DMS153 (cell line): ENCODE data around the gene PRKD1.
A peak's percentile ranks its signal among the peaks of the same experiment; 100 is the strongest.
"Not testable (repeated sequence)": the region's sequence is repeated elsewhere in the genome, so short reads cannot be mapped to it uniquely, and the experiment has no call there.

Experiments used
- DNase-seq: peaks from one replicate; lab custom pipeline; 2025; lab: John Stamatoyannopoulos, UW

The PRKD1 gene

DNA sequence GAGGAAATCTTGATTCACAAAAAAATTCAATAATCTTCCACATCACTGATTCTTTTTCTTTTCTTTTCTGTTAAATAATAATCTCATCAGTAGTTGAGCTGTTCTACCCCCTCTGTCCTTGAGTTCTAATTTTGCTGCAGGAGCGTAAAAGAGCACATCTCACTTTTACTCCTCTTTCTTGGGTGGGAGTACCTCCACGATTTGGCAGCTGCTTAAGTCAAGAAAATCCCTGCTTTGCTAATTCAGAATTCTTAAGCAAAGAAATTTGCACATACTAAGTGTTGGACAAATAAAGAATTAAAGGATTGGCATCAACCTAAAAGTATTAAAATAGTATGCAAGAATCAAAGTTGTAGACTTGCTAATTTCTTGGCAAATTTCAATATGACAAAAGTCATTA is 128.8 kb downstream of the PRKD1 start:
- no peak for DNase-seq

DNA sequence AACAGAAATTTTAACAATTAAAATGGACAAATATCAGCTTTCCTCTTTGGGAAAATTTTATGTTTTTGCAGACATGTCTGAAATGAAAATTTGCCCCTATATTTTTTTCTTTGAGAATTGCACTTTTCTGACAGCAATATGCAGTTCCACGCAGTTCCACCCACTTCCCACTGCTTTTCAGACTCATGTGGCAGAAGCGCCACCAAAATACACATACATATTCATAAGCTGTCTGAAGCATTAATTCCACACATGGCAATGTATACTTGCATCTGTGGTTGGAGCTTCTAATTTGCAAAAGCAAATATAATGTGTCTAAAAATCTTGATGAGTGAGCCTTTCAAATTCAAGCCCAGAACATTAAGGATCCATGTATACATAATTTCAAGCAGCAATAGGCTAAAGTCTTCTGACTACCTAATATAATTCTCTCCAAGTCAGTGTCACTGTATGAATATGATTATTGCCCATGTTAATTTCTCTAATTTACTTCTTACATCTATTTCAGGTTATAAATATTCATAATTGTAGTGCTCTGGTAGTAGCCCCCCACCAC is 129.5 kb downstream of the PRKD1 start:
- no peak for DNase-seq

DNA sequence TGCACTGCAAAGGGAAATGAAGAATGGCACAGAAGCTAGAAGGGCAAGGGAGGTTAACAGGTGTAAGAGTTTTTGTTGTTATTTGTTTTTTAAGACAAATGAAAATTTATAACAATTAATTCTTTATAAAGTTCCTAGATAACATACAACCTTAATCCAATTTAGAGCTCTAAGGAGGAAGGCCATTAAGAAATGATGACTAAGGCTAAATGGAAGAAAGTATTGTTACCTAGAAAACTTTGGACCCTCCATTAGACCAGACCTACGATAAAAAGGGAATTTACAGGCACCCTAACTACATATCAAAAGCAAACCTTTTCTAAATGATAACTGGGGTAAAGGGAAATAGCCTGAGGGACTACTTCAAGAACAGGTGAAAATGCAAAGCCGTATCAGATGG is 130.8 kb downstream of the PRKD1 start:
- DNase-seq, result no peak

- DNase-seq, result no peak
Observed at GRCh38 chr14:29789475-29789874, 138.2 kb downstream of the PRKD1 start.

- DNase-seq, result no peak
Observed at GRCh38 chr14:29788093-29788492, 139.6 kb downstream of the PRKD1 start.

DNA sequence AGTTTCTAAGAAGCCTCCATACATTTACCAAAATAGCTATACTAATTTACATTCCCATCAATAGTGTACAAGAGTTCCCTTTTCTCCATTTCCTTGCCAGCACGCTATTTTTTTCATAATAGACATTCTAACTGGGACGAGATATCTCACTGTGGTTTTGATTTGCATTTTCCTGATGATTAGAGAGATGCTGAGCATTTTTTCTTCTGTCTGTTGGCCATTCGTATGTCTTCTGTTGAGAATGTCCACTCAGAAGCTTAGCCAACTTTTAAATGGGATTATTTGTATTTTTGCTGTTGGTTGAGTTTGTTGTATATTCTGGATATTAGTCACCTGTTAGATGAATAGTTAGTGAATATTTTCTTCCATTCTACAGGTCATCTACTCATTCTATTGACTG is 144.1 kb downstream of the PRKD1 start:
- DNase-seq, result no peak

DNA sequence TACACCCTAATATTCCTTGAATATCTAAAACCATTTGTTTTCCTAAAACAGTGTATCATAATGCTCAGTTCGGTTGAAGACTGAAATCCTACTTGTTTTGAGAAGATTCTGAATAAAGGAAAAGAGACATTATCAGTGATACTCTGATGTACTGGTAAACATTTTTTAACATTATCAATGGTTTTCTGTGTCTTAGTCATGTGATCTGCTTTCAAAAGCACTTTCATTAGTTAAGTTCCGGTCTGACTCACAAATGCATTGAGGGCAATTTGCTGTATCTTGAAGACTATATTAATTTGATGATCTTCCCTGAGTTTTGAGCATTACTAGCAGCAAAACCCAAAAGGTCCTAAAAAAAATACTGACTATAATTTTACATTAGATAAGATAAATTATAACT is 145.6 kb downstream of the PRKD1 start:
- DNase-seq, result no peak

GRCh38 chr14:29777142-29777541 is 150.5 kb downstream of the PRKD1 start:
- not testable (repeated sequence) for DNase-seq

GRCh38 chr14:29773990-29774389 is 153.7 kb downstream of the PRKD1 start:
- DNase-seq, result peak; percentile 94

DNA sequence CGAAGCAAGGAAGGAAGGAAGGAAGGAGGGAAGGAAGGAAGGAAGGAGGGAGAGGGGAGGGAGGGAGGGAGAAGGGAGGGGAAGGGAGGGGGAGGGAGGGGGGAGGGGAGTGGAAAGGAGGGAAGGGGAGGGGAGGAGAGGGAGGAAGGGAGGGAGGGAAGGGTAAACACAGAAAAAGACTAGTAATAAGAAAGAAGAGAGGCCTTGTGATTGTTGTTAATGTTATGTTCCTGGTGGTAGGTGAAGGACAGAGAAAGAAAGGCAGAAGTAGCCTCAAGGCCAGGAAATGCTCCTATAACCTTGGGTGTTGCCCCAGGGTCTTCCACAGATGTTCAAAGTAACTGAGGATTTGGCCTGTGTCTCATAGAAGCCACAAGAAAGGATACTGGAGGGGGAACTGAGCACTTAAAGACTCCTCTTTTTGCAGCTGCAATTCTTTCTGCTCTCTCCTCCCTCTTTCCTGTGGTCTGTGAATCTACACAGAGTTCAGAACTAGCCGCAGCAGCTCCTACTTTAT is 164.2 kb downstream of the PRKD1 start:
- no peak for DNase-seq

GRCh38 chr14:29759521-29760340 is 167.9 kb downstream of the PRKD1 start:
- DNase-seq, result no peak

DNA sequence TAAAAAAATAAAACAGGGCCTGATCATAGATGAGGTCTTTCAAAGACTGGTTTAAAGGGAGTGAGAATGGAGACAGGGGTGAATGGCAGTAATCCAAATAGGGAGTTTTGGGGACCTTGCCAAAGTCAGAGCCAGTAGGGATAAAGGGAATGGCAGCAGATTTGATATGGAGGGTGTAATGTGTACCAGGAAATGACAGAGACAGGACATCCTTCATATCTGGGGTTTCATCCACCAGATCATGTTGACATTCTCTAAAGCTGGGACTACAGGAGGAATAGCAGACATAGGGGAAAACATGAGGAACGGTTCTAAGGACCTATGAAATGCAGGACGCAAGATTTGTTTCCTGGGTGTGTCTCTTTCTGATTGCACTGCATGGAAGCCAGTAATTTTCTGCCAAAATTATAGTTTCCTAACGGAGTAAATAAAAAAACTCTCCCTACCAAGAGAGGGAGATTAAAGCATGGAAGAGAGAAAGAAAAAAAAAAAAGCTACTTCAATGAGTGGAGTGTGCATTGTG is 169.9 kb downstream of the PRKD1 start:
- no peak for DNase-seq

GRCh38 chr14:29757188-29757680 is 170.4 kb downstream of the PRKD1 start:
- DNase-seq, result no peak

DNA sequence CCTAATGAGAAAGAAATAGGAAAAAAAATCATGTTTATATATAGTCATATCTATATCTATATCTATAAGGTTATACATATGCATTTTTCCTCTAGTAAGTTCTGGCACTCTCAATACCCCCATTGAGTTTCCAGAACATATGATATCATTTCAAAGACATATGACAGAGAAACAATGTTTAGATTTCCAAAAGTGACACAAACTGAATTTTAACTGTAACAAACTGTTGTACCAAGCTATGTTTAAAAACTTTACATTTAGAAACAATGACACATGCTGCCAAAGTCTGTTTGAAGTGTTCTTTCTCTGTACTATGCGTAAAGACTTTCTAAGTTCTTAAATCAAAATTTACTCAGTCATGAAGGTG is 171.6 kb downstream of the PRKD1 start:
- DNase-seq, result no peak

- no peak for DNase-seq
Observed at GRCh38 chr14:29755311-29756018, 172.2 kb downstream of the PRKD1 start.

- no peak for DNase-seq
Observed at GRCh38 chr14:29754134-29754533, 173.5 kb downstream of the PRKD1 start.

DNA sequence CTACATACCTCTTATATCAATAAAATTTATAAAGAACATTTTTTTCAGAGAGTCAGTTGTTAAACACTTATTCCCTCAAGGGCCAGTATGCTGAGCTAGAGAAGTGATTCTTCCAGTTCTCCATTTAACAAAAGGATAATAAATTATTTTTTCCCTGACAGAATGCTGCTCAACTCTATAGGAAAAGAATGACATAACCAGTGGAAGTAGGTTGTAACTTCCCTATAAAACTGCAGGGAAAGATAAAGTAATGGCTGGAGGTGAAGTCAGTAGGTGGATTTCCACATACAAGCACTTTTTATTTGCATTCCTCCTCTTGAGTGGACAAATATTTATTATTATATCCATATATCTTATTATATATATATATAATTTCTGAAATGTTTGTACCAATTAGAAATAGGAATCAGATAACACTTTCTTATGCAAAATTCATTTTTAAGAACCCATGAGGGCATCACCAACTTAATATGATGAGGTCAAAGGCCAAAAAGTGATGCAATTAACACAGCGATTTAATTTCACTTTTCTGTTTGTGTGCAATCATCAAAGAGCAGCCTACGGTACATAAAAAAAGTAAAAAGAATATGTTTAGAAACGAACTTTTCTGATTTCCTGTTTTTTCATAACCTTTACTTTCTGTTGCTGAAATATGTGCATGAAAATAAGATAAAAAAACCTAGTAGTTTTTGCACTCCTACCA is 175.3 kb downstream of the PRKD1 start:
- DNase-seq, result no peak

GRCh38 chr14:29749829-29750228 is 177.8 kb downstream of the PRKD1 start:
- DNase-seq, result no peak

DNA sequence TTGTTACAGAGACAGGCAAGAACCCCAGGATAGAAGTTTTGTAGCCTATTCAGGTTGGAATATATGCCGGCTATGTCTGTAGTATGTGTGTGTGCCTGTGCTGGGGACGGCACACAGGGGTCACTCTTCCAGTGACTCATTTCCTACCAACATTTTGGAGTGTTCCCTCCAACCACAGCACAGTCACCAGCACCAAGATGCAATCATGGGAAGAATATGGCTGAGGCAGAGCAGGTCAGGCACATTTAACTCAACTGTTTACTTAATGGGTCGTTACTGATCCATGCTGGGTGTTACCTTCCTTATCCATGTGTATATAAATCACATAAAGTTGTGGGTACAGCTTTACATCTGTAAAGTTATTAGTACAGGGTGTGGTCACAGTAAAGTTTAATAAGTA is 178.3 kb downstream of the PRKD1 start:
- DNase-seq, result peak; percentile 19

- DNase-seq, result no peak
Observed at GRCh38 chr14:29745863-29746262, 181.8 kb downstream of the PRKD1 start.

GRCh38 chr14:29743531-29743930 is 184.1 kb downstream of the PRKD1 start:
- DNase-seq, result peak; percentile 14

- peak; percentile 52 for DNase-seq
Observed at GRCh38 chr14:29741909-29742401, 185.7 kb downstream of the PRKD1 start.
